Measurements from ENCODE around the gene ZNF627.
"Not testable (repeated sequence)": the region's sequence is repeated elsewhere in the genome, so short reads cannot be mapped to it uniquely, and the experiment has no call there.

Gene ZNF627

GRCh38 chr19:11597202-11598102 lies at the start of gene ZNF627:
TSS of gene ZNF627 (plus strand) at chr19:11597483. CDS start at chr19:11597628, 145 bp downstream.
- peak; percentile 88 for DNase-seq

- DNase-seq: no peak
Measured at GRCh38 chr19:11547929-11548700, 49.2 kb upstream of the ZNF627 start.

GRCh38 chr19:11549386-11549953 lies 47.8 kb upstream of the ZNF627 start:
- no peak for DNase-seq

- no peak for DNase-seq
Measured at GRCh38 chr19:11550265-11550664, 47.0 kb upstream of the ZNF627 start.

GRCh38 chr19:11551603-11552235 lies 45.6 kb upstream of the ZNF627 start:
- no peak for DNase-seq

GRCh38 chr19:11552666-11553372 lies 44.5 kb upstream of the ZNF627 start:
- no peak for DNase-seq

- DNase-seq: no peak
Measured at GRCh38 chr19:11554160-11554559, 43.1 kb upstream of the ZNF627 start.

- DNase-seq: no peak
Measured at GRCh38 chr19:11555246-11555645, 42.0 kb upstream of the ZNF627 start.

GRCh38 chr19:11556634-11557420 lies 40.5 kb upstream of the ZNF627 start:
- DNase-seq: no peak

- DNase-seq: peak; percentile 72
Measured at GRCh38 chr19:11558881-11559828, 38.1 kb upstream of the ZNF627 start, which contains the start of gene ELOF1. TSS of gene ELOF1 (minus strand) at chr19:11559230. CDS start at chr19:11554347, 4,883 bp downstream.

GRCh38 chr19:11560404-11561051 lies 36.8 kb upstream of the ZNF627 start:
- peak; percentile 60 for DNase-seq

- DNase-seq: no peak
Measured at GRCh38 chr19:11563532-11563931, 33.8 kb upstream of the ZNF627 start.

- DNase-seq: not testable (repeated sequence)
Measured at GRCh38 chr19:11564082-11564807, 33.0 kb upstream of the ZNF627 start.

- DNase-seq: not testable (repeated sequence)
Measured at GRCh38 chr19:11565649-11565980, 31.7 kb upstream of the ZNF627 start.

- DNase-seq: no peak
Measured at GRCh38 chr19:11566164-11566563, 31.1 kb upstream of the ZNF627 start.

GRCh38 chr19:11570039-11570462 lies 27.2 kb upstream of the ZNF627 start:
- no peak for DNase-seq

GRCh38 chr19:11573354-11573753 lies 23.9 kb upstream of the ZNF627 start:
- not testable (repeated sequence) for DNase-seq

GRCh38 chr19:11573763-11574162 lies 23.5 kb upstream of the ZNF627 start:
- DNase-seq: not testable (repeated sequence)

- DNase-seq: no peak
Measured at GRCh38 chr19:11574689-11575088, 22.6 kb upstream of the ZNF627 start.
